ENCODE data around the gene PCDHGB3. TPM values are rescaled to one million over a fixed set of nuclear protein-coding genes. Genes with fewer than 3 reads are reported as not detected.
A peak's percentile ranks its signal among the peaks of the same experiment; 100 is the strongest.

The PCDHGB3 gene
- total RNA-seq, 1 donor from 2014 or later, result 0.39 TPM

DNA sequence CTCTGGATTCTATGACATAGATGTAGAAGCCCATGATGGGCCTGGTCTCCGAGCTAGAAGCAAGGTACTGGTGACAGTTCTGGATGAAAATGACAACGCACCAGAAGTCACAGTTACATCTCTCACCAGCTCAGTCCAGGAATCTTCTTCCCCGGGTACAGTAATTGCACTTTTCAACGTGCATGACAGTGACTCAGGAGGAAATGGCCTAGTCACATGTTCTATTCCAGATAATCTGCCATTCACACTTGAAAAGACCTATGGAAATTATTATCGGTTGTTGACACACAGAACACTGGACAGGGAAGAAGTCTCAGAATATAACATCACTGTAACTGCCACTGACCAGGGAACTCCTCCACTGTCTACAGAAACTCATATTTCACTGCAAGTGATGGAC is 13.9 kb upstream of the PCDHGB3 start:
- Mint-ChIP-seq H3K27ac (no peak overlapping the region), H3K9me3 (peaks cover 9% of the 10 kb centered on the region), H3K36me3 (peaks cover 7% of the 10 kb centered on the region), H3K4me3 (no peak overlapping the region), H3K4me1 (ENCODE audit: unreplicated experiment) (no peaks in the 10 kb centered on the region), H3K27me3 (no peaks in the 10 kb centered on the region)
- TF ChIP-seq, protein P1, sequence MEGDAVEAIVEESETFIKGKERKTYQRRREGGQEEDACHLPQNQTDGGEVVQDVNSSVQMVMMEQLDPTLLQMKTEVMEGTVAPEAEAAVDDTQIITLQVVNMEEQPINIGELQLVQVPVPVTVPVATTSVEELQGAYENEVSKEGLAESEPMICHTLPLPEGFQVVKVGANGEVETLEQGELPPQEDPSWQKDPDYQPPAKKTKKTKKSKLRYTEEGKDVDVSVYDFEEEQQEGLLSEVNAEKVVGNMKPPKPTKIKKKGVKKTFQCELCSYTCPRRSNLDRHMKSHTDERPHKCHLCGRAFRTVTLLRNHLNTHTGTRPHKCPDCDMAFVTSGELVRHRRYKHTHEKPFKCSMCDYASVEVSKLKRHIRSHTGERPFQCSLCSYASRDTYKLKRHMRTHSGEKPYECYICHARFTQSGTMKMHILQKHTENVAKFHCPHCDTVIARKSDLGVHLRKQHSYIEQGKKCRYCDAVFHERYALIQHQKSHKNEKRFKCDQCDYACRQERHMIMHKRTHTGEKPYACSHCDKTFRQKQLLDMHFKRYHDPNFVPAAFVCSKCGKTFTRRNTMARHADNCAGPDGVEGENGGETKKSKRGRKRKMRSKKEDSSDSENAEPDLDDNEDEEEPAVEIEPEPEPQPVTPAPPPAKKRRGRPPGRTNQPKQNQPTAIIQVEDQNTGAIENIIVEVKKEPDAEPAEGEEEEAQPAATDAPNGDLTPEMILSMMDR (conservative IDR thresholded peaks at IDR 0.05), result no peak
- DNase-seq (ENCODE audit: extremely low spot score, unreplicated experiment), result no peak

DNA sequence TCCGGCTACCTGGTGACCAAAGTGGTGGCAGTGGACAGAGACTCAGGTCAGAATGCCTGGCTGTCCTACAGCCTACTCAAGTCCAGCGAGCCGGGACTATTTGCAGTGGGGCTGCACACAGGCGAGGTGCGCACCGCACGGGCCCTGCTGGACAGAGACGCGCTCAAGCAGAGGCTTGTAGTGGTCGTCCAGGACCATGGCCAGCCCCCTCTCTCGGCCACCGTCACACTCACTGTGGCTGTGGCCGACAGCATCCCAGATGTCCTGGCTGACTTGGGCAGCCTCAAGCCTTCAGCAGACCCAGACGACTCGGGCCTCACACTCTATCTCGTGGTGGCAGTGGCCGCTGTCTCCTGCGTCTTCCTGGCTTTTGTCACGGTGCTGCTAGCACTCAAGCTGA is 13.1 kb upstream of the PCDHGB3 start:
- Mint-ChIP-seq H3K27ac (no peak overlapping the region), H3K27me3 (no peaks in the 10 kb centered on the region), H3K36me3 (peaks cover 7% of the 10 kb centered on the region), H3K4me3 (no peak overlapping the region), H3K4me1 (ENCODE audit: unreplicated experiment) (no peaks in the 10 kb centered on the region), H3K9me3 (peaks cover 9% of the 10 kb centered on the region)
- no peak for DNase-seq (ENCODE audit: extremely low spot score, unreplicated experiment)
- TF ChIP-seq, protein P1 (conservative IDR thresholded peaks at IDR 0.05), result no peak

DNA sequence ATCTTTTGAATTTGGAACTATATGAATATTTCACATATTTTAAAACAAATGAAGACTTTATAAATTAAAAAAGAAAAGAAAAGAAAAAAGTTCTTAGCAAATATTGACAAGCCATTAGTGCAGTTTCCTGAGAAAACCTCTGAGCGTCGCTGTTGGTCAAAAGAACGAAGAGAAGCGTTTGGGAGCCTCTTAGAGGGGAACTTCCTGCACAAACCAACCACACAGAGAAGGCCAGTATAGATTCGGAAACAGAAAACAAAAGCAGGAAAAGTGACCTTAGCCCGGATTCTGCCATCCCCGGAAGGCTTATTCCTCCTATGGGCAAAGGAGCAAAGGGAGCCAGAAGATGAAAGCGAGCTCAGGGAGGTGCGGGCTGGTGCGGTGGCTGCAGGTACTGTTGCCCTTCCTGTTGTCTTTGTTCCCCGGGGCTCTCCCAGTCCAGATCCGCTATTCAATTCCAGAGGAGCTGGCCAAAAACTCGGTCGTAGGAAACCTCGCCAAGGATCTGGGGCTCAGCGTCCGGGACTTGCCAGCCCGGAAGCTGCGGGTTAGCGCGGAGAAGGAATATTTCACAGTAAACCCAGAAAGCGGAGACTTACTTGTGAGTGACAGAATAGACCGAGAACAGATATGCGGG is 10.1 kb upstream of the PCDHGB3 start, which contains the start of gene PCDHGB2:
PCDHGB2 (plus strand) TSS at position 205 of the 637 bp plus-strand sequence; CDS start at position 347, 142 bp downstream.
- no peaks in the 10 kb centered on the region for H3K27me3 Mint-ChIP-seq
- H3K9me3 Mint-ChIP-seq, result peaks cover 14% of the 10 kb centered on the region
- no peak within 1 kb of the TSS for H3K4me3 Mint-ChIP-seq
- no peaks in the 10 kb centered on the region for H3K36me3 Mint-ChIP-seq
- no peaks in the 10 kb centered on the region for H3K4me1 Mint-ChIP-seq (ENCODE audit: unreplicated experiment)
- TF ChIP-seq, protein P1 (conservative IDR thresholded peaks at IDR 0.05), result peak; percentile 50
- DNase-seq (ENCODE audit: extremely low spot score, unreplicated experiment), result no peak
- H3K27ac Mint-ChIP-seq, result no peak within 1 kb of the TSS

DNA sequence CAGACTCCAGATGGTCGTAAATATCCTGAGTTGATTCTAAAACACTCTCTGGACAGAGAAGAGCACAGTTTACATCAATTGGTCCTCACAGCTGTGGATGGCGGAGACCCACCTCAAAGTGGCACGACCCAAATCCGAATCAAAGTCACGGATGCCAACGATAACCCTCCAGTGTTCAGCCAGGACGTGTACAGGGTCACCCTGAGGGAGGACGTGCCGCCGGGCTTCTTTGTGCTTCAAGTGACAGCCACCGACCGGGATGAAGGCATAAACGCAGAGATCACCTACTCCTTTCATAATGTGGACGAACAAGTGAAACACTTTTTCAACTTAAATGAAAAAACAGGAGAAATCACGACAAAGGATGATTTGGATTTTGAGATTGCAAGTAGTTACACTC is 9.4 kb upstream of the PCDHGB3 start:
- Mint-ChIP-seq H3K4me1 (ENCODE audit: unreplicated experiment) (no peaks in the 10 kb centered on the region), H3K27me3 (no peaks in the 10 kb centered on the region), H3K36me3 (no peaks in the 10 kb centered on the region), H3K27ac (no peak overlapping the region), H3K9me3 (peaks cover 14% of the 10 kb centered on the region), H3K4me3 (no peak overlapping the region)
- no peak for DNase-seq (ENCODE audit: extremely low spot score, unreplicated experiment)
- TF ChIP-seq, protein P1 (conservative IDR thresholded peaks at IDR 0.05), result no peak

DNA sequence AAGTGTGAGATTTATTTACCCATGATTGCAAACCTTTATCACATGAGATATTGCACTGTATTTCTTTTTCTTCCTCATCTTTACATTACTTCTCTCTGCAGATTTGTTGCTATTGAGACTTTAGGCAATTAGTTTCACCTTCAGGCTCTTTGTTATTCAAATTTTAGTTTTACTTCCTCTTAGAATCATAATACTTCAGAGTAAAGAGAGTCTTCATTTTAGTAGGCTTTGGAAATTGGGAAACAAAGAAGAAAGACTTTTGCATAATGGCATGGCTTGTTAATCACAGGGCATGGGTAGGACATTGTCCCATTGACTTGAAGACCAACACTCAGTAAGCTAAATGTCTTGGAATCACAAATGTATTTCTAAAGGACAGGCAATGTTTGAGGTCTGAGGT is 7.3 kb upstream of the PCDHGB3 start:
- Mint-ChIP-seq H3K4me1 (ENCODE audit: unreplicated experiment) (no peaks in the 10 kb centered on the region), H3K9me3 (peaks cover 14% of the 10 kb centered on the region), H3K36me3 (no peaks in the 10 kb centered on the region), H3K4me3 (no peak overlapping the region), H3K27me3 (no peaks in the 10 kb centered on the region), H3K27ac (no peak overlapping the region)
- DNase-seq (ENCODE audit: extremely low spot score, unreplicated experiment), result no peak
- TF ChIP-seq, protein P1 (conservative IDR thresholded peaks at IDR 0.05), result no peak

Data from type B pancreatic cell (in vitro differentiated cells).